Stimulated activated CD8-positive, alpha-beta memory T cell treated with anti-CD3 and anti-CD28 coated beads, Interleukin-7, amount 100 ng/mL, for 24 hours (primary cell): Measurements from ENCODE around the gene DST.

Experiments used
- DNase-seq: peaks from one replicate; pipeline ENCODE4 v3.0.0-alpha.2; 2020; ENCODE audit warnings: low read depth

Gene DST

DNA sequence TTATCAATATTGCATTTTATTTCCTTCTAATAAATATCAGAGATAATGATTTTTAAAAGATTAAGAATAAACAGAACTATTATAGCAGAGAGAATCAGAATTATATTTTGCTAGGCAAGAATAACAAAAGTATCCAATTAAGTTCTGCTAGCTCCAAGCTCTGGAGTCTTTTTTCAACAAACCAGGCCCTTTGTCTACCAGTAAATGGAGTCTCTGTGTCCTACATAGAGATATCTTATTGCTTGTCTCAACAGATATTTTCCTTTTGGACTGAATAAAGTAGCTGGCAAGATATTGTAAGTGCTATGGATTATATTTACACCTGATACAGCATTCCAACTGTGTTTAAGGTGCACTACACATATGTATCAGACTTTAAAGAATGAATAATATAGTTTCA, 107.1 kb downstream of the DST start:
- no peak for DNase-seq

DNA sequence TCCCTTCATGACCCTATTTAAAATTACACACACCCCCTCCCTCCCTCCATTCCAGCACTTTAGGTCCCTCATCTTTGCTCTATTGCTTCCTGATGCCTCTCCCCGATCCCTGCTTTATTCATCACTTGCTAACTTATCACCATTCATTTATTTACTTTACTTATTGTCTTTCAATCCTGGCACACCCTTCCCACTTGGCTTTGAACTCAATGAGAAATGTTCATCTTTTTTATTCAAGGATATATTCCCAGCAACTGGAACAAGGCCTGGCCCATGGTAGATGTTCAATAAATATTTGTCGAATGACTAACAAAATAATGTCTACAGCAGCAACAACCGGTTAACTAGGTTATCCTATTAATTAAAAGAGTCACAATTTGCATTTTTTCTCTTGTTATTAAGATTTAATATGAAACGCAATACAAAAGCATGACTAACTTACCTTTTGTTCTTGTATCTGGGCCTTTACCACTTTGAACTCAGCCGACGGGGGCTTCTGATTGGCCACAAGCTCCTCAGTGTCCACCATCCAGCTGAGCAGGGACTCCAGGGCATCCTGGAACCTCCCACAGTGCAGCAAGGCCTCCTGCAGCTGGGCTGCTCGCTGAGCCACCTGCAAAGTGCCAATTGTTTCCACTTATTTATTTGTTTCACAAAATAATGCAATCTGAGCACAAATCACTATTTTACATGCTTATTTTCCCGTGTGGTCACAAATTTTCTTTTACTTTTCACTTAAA, 107.8 kb downstream of the DST start:
- no peak for DNase-seq

- no peak for DNase-seq
Measured at GRCh38 chr6:56532766-56533551, 109.7 kb downstream of the DST start.

DNA sequence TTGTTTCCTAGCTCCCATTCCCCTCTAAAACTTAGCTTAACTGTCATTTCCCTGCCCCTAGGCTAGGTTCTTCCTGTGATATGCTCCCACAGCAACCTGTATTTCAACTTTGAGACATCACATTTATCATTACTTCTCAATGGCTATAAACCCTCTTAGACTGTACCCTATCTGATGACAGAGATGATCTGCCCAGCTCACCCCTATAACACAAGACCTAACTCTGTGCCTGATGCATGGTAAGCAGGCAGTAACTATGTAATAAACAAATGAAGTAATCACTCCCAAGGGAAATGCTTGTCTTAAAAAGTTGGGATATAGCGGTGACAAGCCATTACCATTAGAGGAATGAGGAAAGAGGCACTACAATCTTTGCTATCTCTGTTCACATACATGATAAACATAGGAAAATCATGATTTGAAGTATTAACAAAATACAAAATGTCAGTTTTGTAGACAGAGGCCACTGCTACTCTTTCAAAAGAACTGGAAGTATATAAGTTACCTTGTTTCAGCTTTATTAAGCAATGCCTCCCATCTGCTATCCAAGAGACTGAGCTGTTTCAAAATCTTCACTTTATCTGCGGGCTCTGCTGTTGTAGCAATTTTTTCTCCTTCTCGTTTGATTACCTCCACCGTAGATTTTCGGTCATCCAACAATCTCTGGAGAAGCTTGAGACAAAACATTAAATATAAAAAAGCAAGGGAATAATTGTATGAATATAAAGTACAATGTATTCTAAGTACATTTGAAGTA, 110.7 kb downstream of the DST start:
- no peak for DNase-seq

- DNase-seq = no peak
Measured at GRCh38 chr6:56529594-56530191, 113.0 kb downstream of the DST start.

DNA sequence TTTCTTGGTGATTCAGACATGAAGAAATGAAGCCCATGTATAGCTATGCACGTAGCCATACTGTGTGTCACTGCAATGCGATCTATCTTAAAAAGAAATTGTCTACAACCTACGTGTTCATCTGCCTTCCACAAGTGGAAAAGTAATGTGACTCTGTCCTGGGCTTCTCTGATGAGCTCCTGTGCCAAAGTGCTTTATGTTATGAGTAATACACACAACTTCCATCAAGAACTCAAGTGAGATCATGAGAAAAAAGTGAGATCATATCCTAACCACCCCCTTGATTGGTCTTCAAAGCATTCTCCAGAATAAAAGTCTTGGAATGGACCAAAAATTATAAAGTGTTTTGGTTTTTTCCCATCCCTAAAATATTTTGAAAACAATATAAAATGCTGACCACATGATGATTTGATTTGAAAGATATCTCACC, 114.3 kb downstream of the DST start:
- DNase-seq = no peak

DNA sequence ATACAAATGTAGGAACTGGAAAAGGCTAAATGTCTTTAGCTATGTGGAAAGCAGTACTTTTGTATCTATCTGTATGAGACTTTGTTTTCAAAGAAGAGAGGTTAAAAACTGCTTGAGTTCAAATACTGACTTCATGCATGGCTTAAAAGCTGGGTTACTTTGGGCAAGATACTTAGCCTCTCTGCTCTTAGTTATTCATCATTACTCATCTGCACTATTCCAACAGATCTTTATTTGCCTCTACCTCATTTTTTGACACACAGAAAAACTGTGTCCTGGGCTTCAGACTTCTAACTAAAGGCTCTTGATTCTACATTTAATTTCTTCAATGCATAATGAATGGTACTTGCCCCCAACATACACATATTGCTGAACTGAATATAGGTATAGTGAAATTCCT, 114.8 kb downstream of the DST start:
- no peak for DNase-seq

DNA sequence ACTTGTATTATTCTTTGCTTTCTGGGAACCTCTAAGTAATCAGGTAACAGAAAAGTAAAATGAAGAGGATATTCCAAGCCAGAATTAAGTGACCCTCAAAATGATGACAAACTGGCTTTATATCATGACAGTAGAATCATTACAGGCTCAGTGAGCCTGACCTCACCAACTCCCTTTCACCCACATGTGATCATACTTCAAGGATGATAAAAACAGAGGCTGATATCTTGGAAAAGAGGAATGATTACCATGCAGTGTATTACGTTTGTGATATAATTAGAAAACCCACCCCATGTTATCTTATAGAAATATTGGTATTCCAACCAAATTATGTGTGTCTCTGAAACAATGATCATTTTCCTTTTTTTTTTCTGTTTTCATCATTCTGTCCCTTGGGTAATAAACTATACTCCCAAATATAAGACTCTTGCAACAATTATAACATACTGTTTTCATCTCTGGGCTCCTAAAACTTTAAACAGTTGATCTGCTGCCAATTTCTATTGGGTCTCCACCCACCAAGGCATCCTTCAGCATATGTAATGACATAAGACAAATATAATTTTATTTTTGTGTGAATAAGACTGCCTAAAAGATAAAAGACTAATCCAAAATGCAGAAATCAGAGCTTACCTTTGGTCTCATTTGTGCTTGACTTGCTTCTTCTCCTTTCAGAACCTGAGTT, 115.7 kb downstream of the DST start:
- no peak for DNase-seq

GRCh38 chr6:56525974-56526789, 116.5 kb downstream of the DST start:
- no peak for DNase-seq

- no peak for DNase-seq
Measured at GRCh38 chr6:56524891-56525703, 117.6 kb downstream of the DST start.

DNA sequence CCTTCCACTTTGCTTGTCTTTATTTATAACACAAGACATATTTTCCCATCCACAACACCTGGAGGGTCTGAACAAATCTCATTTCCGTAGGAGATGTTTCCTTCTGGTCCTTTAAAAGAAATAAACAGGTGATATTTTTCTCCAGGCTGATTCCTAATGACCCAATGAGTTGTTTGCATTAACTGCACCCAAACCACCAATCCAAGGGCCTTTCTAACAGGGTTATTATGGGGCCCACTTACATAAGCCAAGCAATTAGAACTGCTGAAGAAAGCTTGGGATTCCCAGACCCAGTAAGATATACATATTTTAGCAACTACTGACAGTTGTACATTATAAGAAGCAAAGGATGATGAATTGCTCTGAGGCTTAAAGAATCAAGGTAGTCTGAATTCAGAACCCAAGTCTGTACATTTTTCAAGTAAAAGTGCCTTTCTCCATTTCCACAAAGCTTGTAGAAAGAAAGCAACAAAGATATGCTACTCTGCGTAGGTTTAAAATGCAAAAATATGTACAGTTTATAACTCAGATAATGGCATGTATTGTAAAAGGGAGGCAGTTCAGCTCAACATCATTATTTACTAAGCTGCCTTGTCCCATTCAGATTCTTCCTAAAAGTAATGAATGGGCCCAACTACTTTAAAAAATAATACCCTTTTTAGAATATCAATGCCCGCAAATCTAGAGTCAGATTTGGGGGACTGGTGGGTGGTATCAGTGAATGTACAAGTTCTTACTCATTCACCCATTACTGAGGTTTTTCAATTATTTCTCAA, 120.0 kb downstream of the DST start:
- DNase-seq = no peak

- DNase-seq = no peak
Measured at GRCh38 chr6:56521976-56522375, 120.7 kb downstream of the DST start.

DNA sequence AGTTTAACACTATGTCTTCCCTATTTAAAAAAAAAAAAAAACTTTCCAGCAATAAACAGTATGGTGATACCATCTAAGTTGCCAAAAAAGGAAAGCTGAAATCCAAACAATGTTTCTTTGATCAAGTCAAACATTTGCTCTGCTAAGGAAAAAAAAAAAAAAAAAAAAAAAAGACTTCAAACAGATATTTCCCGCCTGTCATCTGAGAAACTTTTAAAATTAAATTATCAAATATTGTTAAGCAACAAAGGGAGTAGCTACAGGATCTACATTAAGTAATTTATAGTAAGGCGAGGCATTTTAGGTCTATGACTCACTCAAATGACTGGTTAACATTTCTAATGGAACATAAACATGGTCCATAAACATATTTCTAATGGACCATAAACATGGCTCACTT, 121.2 kb downstream of the DST start:
- DNase-seq = no peak

DNA sequence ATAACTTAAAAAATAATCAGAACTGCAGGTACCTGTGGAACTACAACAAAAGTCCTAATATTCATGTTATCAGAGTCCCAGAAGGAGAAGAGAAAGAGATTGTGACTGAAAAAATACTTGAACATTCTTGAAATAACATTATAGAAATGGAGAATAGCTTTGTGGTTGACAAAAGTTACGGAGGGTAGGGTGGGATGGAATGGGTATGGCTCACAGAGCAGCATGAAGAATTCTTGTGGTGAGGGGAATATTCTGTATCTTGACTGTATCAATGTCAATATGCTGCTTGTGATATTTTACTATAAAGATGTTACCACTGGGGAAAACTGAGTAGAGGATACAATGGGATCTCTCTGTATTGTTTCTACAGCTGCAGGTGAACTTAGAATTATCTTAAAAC, 122.5 kb downstream of the DST start:
- DNase-seq = no peak

GRCh38 chr6:56518995-56519767, 123.5 kb downstream of the DST start:
- no peak for DNase-seq

GRCh38 chr6:56517155-56517745, 125.4 kb downstream of the DST start:
- DNase-seq = no peak

- DNase-seq = no peak
Measured at GRCh38 chr6:56516003-56516402, 126.7 kb downstream of the DST start.
